Body of pancreas (tissue), 4 donors: Measurements from ENCODE around the gene MMP13.

ENCODE experiments used
- CTCF ChIP-seq, 7 experiments: fragments of 450-650 bp in 4 of 7; fragments of 200-600 bp in 3 of 7; sonication (generic) in 3 of 7; IDR thresholded peaks; one replicate each; pipeline ENCODE4 v1.5.1; 2016 to 2019; ENCODE audit warnings: antibody characterized with exemption in 7 of 7
- POLR2A ChIP-seq, 3 donors: fragments of 450-650 bp; IDR thresholded peaks; one replicate each; pipeline ENCODE4 v1.6.1; 2016; ENCODE audit warnings: antibody characterized with exemption in 3 of 3, mild to moderate bottlenecking in 2 of 3

- TF ChIP-seq CTCF (IDR thresholded peaks at IDR 0.05), result no peak
- no peak for TF ChIP-seq POLR2A (IDR thresholded peaks at IDR 0.05)
Observed at GRCh38 chr11:102983486-102983885, 28.0 kb upstream of the MMP13 start.
